NCI-H1092 treated with DMSO at 0.1 percent for 48 hours (cell line): Measurements from ENCODE around the gene MID2.
"Not testable (repeated sequence)": the region's sequence is repeated elsewhere in the genome, so short reads cannot be mapped to it uniquely, and the experiment has no call there.

Experiments
- DNase-seq: peaks from one replicate; lab custom pipeline; 2025; lab: John Stamatoyannopoulos, UW

MID2 gene

GRCh38 chrX:107940095-107940494, 114.4 kb downstream of the MID2 start:
- no peak for DNase-seq

GRCh38 chrX:107955337-107955736, 129.7 kb downstream of the MID2 start:
- DNase-seq, result not testable (repeated sequence)

- no peak for DNase-seq
Measured at GRCh38 chrX:107968623-107969022, 143.0 kb downstream of the MID2 start.

- no peak for DNase-seq
Measured at GRCh38 chrX:107970073-107970472, 144.4 kb downstream of the MID2 start.

- DNase-seq, result no peak
Measured at GRCh38 chrX:107971636-107972035, 146.0 kb downstream of the MID2 start.
